ENCODE results near the gene ARL6IP4.

Gene ARL6IP4

GRCh38 chr12:122996621-122997342 is 16.3 kb downstream of the ARL6IP4 start:
- DNase-seq (ENCODE audit: low read depth): no peak
- H3K4me3 ChIP-seq (ENCODE audit: low read depth, low read length): no peak overlapping the region
- in situ Hi-C loops (cut with HindIII; ENCODE audit: low sequenced_read_pairs): loop anchor here (10.0 kb wide), 1 partner anchor 488 kb away; no protein-coding TSS in a partner anchor
- no peak for TF ChIP-seq CTCF (IDR thresholded peaks at IDR 0.05; ENCODE audit: low read depth, low read length, missing control alignments)

DNA sequence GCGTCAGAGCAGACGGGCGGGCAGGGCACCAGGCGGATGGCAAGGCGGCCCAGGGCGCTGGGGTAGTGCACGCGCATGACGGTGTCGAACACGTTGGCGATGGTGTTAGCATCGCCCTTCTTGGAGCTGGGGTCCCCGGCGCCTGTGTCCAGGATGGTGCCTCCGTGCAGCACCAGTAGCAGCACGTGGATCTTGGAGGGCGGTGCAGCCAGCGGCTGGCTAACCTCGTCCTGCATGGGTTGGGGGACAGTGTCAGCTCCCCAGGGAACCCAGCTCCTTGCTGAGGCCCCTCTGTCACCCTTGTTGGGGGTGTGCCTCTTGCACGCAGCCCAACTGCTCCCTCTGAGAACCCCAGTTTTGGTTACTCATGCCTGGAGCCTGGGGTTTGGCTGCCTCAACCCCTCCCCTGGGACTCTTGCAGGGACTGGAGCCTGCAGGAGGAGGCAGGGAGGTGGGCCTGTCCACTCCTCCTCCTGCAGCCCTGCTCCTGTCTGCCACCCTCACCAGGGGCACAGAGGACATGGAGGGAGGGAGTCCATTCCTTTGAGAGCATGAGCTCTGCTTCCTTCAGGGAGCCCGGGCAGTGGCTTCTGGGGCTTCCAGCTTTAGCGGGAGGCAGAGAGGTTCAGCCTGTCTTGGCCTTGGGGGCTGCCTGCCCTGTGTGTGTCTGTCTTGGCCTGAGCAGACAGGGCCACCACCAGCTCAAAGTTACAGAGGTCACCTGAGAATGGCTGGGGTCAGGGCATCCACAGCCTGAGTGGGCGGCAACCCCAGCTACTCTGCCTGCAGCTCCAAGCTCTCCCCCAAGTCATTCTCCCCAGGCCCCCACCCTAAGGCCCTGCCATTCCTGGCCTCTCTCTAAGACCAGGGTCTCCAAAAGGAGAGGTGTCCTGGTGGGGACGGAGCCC is 17.1 kb downstream of the ARL6IP4 start:
- DNase-seq (ENCODE audit: low read depth): no peak
- no peak overlapping the region for H3K4me3 ChIP-seq (ENCODE audit: low read depth, low read length)
- TF ChIP-seq CTCF (IDR thresholded peaks at IDR 0.05; ENCODE audit: low read depth, low read length, missing control alignments): no peak
- in situ Hi-C loops (cut with HindIII; ENCODE audit: low sequenced_read_pairs): loop anchor here (10.0 kb wide), 1 partner anchor 487 kb away; no protein-coding TSS in a partner anchor

GRCh38 chr12:122998316-122998715 is 17.8 kb downstream of the ARL6IP4 start:
- in situ Hi-C loops (cut with HindIII; ENCODE audit: low sequenced_read_pairs): loop anchor here (10.0 kb wide), 1 partner anchor 486 kb away; no protein-coding TSS in a partner anchor
- no peak for TF ChIP-seq CTCF (IDR thresholded peaks at IDR 0.05; ENCODE audit: low read depth, low read length, missing control alignments)
- no peak overlapping the region for H3K4me3 ChIP-seq (ENCODE audit: low read depth, low read length)
- DNase-seq (ENCODE audit: low read depth): no peak

GRCh38 chr12:122999196-122999946 is 18.9 kb downstream of the ARL6IP4 start:
- no peak for DNase-seq (ENCODE audit: low read depth)
- in situ Hi-C loops (cut with HindIII; ENCODE audit: low sequenced_read_pairs): loop anchor here (10.0 kb wide), 1 partner anchor 485 kb away; no protein-coding TSS in a partner anchor
- no peak overlapping the region for H3K4me3 ChIP-seq (ENCODE audit: low read depth, low read length)
- no peak for TF ChIP-seq CTCF (IDR thresholded peaks at IDR 0.05; ENCODE audit: low read depth, low read length, missing control alignments)

DNA sequence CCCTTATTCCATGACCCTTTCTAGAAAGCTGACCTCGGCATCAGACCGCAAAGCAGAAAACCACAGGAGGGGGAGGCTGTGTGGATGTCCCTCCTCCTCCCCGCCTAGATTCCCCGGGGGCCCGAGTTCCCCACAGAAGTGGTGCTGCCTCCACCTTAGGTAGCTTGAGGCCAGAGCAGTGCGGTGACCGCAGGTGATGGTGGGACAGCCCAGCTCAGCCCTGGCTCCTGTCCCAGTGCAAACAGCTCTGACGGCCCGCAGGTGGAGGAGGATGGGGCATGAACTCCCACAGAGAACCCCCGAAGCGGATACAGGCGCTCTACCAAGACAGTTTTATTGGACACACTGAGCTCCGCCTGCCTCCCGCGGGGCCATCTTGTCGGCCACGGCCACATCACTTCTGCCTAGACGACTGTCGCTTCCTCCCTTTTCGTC is 19.5 kb downstream of the ARL6IP4 start:
- in situ Hi-C loops (cut with HindIII; ENCODE audit: low sequenced_read_pairs): loop anchor here (10.0 kb wide), 1 partner anchor 485 kb away; no protein-coding TSS in a partner anchor
- no peak for TF ChIP-seq CTCF (IDR thresholded peaks at IDR 0.05; ENCODE audit: low read depth, low read length, missing control alignments)
- no peak overlapping the region for H3K4me3 ChIP-seq (ENCODE audit: low read depth, low read length)
- no peak for DNase-seq (ENCODE audit: low read depth)

- in situ Hi-C loops (cut with HindIII; ENCODE audit: low sequenced_read_pairs): no loop called here
- H3K4me3 ChIP-seq (ENCODE audit: low read depth, low read length): no peak overlapping the region
- no peak for TF ChIP-seq CTCF (IDR thresholded peaks at IDR 0.05; ENCODE audit: low read depth, low read length, missing control alignments)
- DNase-seq (ENCODE audit: low read depth): no peak
Measured at GRCh38 chr12:123000578-123000977, 20.1 kb downstream of the ARL6IP4 start.

Data from astrocyte of the cerebellum (primary cell).